SK-N-SH treated with all-trans-retinoic acid at 6 μM for 48 hours (cell line): ENCODE measurements around the gene NTN1.

Source experiments
- ATAC-seq: fragments of 200-7000 bp; cut with Tn5 transposase; 3 replicates; pipeline ENCODE4 v1.9.1; 2020; ENCODE audit warnings: mild to moderate bottlenecking, moderate library complexity
- ARNTL ChIP-seq: fragments of 450-650 bp; formaldehyde crosslinking; IDR thresholded peaks from 2 replicates; pipeline ENCODE4 v1.5.0; 2020; ENCODE audit warnings: low read depth, mild to moderate bottlenecking, moderate library complexity, borderline replicate concordance
- BACH2 ChIP-seq: fragments of 250-450 bp; sonication (Bioruptor Pico); IDR thresholded peaks from 2 replicates; pipeline ENCODE4 v1.9.0; 2021; ENCODE audit warnings: mild to moderate bottlenecking, borderline replicate concordance
- CREB5 ChIP-seq: fragments of 250-450 bp; sonication (Bioruptor Pico); IDR thresholded peaks from 2 replicates; pipeline ENCODE4 v1.5.1; 2020; ENCODE audit warnings: low read depth, mild to moderate bottlenecking, moderate library complexity
- ESRRG ChIP-seq: fragments of 250-450 bp; sonication (Bioruptor Pico); IDR thresholded peaks from 2 replicates; pipeline ENCODE4 v1.6.1; 2021; ENCODE audit warnings: mild to moderate bottlenecking
- GLIS3 ChIP-seq: fragments of 250-450 bp; sonication (Bioruptor Pico); IDR thresholded peaks from 2 replicates; pipeline ENCODE4 v1.5.0; 2020; ENCODE audit warnings: mild to moderate bottlenecking, moderate library complexity
- ISL1 ChIP-seq: fragments of 250-450 bp; sonication (Bioruptor Pico); IDR thresholded peaks from 2 replicates; pipeline ENCODE4 v2.1.2; 2022; ENCODE audit warnings: mild to moderate bottlenecking, moderate library complexity
- OSR1 ChIP-seq: fragments of 250-450 bp; sonication (Bioruptor Pico); IDR thresholded peaks from 2 replicates; pipeline ENCODE4 v1.8.0; 2022; ENCODE audit warnings: moderate library complexity, mild to moderate bottlenecking, inconsistent platforms
- PPARA ChIP-seq: fragments of 250-450 bp; sonication (Bioruptor Pico); IDR thresholded peaks from 2 replicates; pipeline ENCODE4 v1.5.0; 2020; ENCODE audit warnings: mild to moderate bottlenecking, borderline replicate concordance
- RARB ChIP-seq: fragments of 250-450 bp; sonication (Bioruptor Pico); IDR thresholded peaks from 2 replicates; pipeline ENCODE4 v1.8.0; 2021; ENCODE audit warnings: mild to moderate bottlenecking, moderate library complexity
- SNAI2 ChIP-seq: fragments of 250-450 bp; sonication (Bioruptor Pico); IDR thresholded peaks from 2 replicates; pipeline ENCODE4 v1.5.0; 2020; ENCODE audit warnings: mild to moderate bottlenecking, moderate library complexity
- TCF4 ChIP-seq: fragments of 250-450 bp; sonication (Bioruptor Pico); IDR thresholded peaks from 2 replicates; pipeline ENCODE4 v1.8.0; 2021; ENCODE audit warnings: mild to moderate bottlenecking, moderate library complexity, borderline replicate concordance
- TSHZ2 ChIP-seq: fragments of 250-450 bp; sonication (Bioruptor Pico); IDR thresholded peaks from 2 replicates; pipeline ENCODE4 v1.5.0; 2020; ENCODE audit warnings: mild to moderate bottlenecking, moderate library complexity
- ZC3H10 ChIP-seq: fragments of 250-450 bp; sonication (Bioruptor Pico); IDR thresholded peaks from 2 replicates; pipeline ENCODE4 v1.5.1; 2021; ENCODE audit warnings: mild to moderate bottlenecking, moderate library complexity
- ZFP3 ChIP-seq: fragments of 250-450 bp; sonication (Bioruptor Pico); IDR thresholded peaks from 2 replicates; pipeline ENCODE4 v1.5.0; 2020; ENCODE audit warnings: mild to moderate bottlenecking, moderate library complexity
- ZFP30 ChIP-seq: fragments of 450-650 bp; formaldehyde crosslinking; IDR thresholded peaks from 2 replicates; pipeline ENCODE4 v1.5.0; 2022; ENCODE audit warnings: mild to moderate bottlenecking, moderate library complexity
- ZNF70 ChIP-seq: fragments of 450-650 bp; formaldehyde crosslinking; IDR thresholded peaks from 2 replicates; pipeline ENCODE4 v1.5.0; 2020; ENCODE audit warnings: mild to moderate bottlenecking, moderate library complexity
- ZNF8 ChIP-seq: fragments of 450-650 bp; formaldehyde crosslinking; IDR thresholded peaks from 2 replicates; pipeline ENCODE4 v1.5.0; 2020; ENCODE audit warnings: mild to moderate bottlenecking, moderate library complexity
- TF ChIP-seq, protein P1 (sequence below): fragments of 250-450 bp; sonication (Bioruptor Pico); IDR thresholded peaks from 2 replicates; pipeline ENCODE4 v1.8.0; 2021; ENCODE audit warnings: low read depth, mild to moderate bottlenecking, moderate library complexity, borderline replicate concordance
- TF ChIP-seq, protein P2 (sequence below): fragments of 250-450 bp; sonication (Bioruptor Pico); IDR thresholded peaks from 2 replicates; pipeline ENCODE4 v1.8.0; 2020; ENCODE audit warnings: mild to moderate bottlenecking, moderate library complexity, borderline replicate concordance

NTN1 gene

DNA sequence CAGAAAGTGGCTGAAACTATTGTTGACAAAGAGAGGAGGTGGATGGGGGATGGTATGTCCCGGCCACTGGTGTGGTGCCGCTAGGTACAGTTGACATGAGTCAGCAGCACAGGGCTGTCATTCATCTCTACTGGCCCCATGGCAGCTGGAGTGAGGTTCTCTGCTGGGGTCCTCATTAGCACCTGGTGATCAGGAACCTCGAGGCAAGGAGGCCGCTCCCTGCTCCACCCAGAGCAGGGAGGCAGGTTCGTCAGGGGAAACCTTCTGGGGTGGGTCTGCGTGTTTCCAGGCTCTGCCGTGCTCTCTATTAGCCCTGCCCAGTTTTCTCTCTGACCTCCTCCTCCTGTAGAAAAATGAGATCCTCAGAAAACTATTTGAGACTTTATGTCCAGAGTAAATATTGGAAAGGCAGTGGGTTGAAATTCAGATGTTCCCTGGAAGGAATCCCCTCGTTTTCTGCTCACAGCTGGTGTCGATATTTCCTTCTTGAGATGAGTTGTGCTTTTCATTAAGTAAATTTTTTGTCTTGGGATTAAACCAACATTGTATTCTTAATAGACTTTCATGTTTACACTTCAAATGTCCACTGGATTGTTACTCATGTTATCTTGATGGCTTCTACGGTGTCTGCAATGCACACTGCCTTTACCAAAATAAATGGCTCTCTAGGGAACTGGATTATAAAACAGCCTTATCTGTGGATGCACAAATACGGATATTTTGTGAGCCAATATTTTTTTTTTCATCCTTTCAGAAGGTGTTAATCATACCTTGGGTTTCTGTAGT, 7.1 kb downstream of the NTN1 start:
- TF ChIP-seq, protein P1, sequence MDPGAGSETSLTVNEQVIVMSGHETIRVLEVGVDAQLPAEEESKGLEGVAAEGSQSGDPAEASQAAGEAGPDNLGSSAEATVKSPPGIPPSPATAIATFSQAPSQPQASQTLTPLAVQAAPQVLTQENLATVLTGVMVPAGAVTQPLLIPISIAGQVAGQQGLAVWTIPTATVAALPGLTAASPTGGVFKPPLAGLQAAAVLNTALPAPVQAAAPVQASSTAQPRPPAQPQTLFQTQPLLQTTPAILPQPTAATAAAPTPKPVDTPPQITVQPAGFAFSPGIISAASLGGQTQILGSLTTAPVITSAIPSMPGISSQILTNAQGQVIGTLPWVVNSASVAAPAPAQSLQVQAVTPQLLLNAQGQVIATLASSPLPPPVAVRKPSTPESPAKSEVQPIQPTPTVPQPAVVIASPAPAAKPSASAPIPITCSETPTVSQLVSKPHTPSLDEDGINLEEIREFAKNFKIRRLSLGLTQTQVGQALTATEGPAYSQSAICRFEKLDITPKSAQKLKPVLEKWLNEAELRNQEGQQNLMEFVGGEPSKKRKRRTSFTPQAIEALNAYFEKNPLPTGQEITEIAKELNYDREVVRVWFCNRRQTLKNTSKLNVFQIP (CRISPR knock-in tag) = no peak
- TF ChIP-seq ZNF70 = no peak
- TF ChIP-seq TCF4 = no peak
- TF ChIP-seq ESRRG (CRISPR knock-in tag) = no peak
- TF ChIP-seq ZC3H10 (CRISPR knock-in tag) = no peak
- TF ChIP-seq, protein P2, sequence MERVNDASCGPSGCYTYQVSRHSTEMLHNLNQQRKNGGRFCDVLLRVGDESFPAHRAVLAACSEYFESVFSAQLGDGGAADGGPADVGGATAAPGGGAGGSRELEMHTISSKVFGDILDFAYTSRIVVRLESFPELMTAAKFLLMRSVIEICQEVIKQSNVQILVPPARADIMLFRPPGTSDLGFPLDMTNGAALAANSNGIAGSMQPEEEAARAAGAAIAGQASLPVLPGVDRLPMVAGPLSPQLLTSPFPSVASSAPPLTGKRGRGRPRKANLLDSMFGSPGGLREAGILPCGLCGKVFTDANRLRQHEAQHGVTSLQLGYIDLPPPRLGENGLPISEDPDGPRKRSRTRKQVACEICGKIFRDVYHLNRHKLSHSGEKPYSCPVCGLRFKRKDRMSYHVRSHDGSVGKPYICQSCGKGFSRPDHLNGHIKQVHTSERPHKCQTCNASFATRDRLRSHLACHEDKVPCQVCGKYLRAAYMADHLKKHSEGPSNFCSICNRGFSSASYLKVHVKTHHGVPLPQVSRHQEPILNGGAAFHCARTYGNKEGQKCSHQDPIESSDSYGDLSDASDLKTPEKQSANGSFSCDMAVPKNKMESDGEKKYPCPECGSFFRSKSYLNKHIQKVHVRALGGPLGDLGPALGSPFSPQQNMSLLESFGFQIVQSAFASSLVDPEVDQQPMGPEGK (CRISPR knock-in tag) = no peak
- no peak for TF ChIP-seq PPARA (CRISPR knock-in tag)
- no peak for TF ChIP-seq SNAI2
- no peak for TF ChIP-seq ARNTL (CRISPR knock-in tag)
- TF ChIP-seq ZFP3 = no peak
- no peak for TF ChIP-seq OSR1 (CRISPR knock-in tag)
- TF ChIP-seq BACH2 = no peak
- TF ChIP-seq CREB5 = no peak
- no peak for ATAC-seq

GRCh38 chr17:9028988-9029570, 7.8 kb downstream of the NTN1 start:
- no peak for ATAC-seq
- TF ChIP-seq ZFP30 (CRISPR knock-in tag) = no peak
- TF ChIP-seq TCF4 = no peak
- TF ChIP-seq ESRRG (CRISPR knock-in tag) = no peak

GRCh38 chr17:9032151-9032550, 10.8 kb downstream of the NTN1 start:
- no peak for ATAC-seq
- no peak for TF ChIP-seq ZFP3
- no peak for TF ChIP-seq ISL1 (CRISPR knock-in tag)
- TF ChIP-seq ZFP30 (CRISPR knock-in tag) = no peak
- TF ChIP-seq GLIS3 = no peak
- TF ChIP-seq TSHZ2 (CRISPR knock-in tag) = no peak
- no peak for TF ChIP-seq BACH2
- TF ChIP-seq RARB = no peak
- no peak for TF ChIP-seq TCF4

DNA sequence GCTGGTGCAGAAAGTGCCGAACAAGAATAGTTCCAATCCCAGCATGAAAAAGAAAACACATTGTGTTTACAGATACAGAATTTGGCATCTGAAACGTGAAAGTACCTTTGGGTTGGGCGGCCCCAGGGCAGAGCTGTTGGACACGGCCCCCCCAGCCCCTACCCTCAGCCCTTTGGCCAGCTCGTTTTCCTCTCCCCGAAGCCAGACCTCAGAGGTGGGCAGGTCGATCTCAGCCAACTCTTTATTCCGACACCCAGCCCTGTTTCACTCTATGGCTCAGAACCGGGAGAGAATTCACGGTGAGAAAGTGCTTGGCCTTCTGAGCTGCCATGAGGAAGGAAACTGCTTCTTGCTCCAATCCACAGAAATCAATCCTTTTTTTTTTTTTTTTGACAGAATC, 11.3 kb downstream of the NTN1 start:
- TF ChIP-seq ZC3H10 (CRISPR knock-in tag) = no peak
- no peak for TF ChIP-seq ZFP3
- no peak for TF ChIP-seq PPARA (CRISPR knock-in tag)
- no peak for TF ChIP-seq ZNF8 (CRISPR knock-in tag)
- TF ChIP-seq, protein P1 (CRISPR knock-in tag) = no peak
- ATAC-seq = no peak
